Fibroblast of lung (primary cell): ENCODE measurements around the gene DNM1.

Experiments used
- EZH2 ChIP-seq: IDR thresholded peaks from 2 replicates; pipeline ENCODE4 v1.5.1; 2012; ENCODE audit warnings: low read length, control low read depth, mild to moderate bottlenecking; ENCODE audit errors: missing control alignments
- TF ChIP-seq, protein P1 (sequence below), 2 donors: IDR thresholded peaks in 1 of 2; conservative IDR thresholded peaks in 1 of 2; 1 replicate in 1 of 2; 2 replicates in 1 of 2; pipeline ENCODE4 v1.5.1; 2011 to 2012; ENCODE audit warnings: low read length in 2 of 2, control low read depth in 1 of 2, inconsistent platforms in 1 of 2, low read depth in 1 of 2, mild to moderate bottlenecking in 1 of 2

DNA sequence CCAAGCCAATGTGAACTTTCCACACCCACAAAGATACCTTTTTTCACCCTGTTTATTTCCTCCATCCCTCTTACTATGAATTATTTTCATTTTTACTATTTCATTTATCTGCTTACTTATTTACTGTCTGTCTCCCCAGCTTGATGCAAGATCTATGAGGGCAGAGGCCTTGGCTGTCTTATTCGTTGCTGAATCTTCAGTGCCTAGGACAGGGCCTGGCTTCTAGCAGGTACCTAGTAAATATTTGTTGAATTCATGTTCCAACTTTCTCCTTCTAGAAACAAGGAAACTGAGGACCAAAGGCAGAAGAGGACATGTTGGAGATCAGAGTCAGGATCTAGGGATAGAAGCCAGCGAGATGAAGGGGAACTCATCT lies 543 bp upstream of the DNM1 start:
- TF ChIP-seq, protein P1, sequence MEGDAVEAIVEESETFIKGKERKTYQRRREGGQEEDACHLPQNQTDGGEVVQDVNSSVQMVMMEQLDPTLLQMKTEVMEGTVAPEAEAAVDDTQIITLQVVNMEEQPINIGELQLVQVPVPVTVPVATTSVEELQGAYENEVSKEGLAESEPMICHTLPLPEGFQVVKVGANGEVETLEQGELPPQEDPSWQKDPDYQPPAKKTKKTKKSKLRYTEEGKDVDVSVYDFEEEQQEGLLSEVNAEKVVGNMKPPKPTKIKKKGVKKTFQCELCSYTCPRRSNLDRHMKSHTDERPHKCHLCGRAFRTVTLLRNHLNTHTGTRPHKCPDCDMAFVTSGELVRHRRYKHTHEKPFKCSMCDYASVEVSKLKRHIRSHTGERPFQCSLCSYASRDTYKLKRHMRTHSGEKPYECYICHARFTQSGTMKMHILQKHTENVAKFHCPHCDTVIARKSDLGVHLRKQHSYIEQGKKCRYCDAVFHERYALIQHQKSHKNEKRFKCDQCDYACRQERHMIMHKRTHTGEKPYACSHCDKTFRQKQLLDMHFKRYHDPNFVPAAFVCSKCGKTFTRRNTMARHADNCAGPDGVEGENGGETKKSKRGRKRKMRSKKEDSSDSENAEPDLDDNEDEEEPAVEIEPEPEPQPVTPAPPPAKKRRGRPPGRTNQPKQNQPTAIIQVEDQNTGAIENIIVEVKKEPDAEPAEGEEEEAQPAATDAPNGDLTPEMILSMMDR (conservative IDR thresholded peaks at IDR 0.05 in 1 of 2, IDR thresholded peaks at IDR 0.05 in 1 of 2; ENCODE audit: low read depth in 1 of 2, low read length in 2 of 2), result no peak
- TF ChIP-seq EZH2, result no peak
